ENCODE data around the gene PRKCH.
A peak's percentile ranks its signal among the peaks of the same experiment; 100 is the strongest.

Gene PRKCH

GRCh38 chr14:61430066-61430757 is 108.8 kb downstream of the PRKCH start:
- DNase-seq: no peak

- DNase-seq: no peak
These were observed 111.8 kb downstream of the PRKCH start for GRCh38 chr14:61433169-61433568.

DNA sequence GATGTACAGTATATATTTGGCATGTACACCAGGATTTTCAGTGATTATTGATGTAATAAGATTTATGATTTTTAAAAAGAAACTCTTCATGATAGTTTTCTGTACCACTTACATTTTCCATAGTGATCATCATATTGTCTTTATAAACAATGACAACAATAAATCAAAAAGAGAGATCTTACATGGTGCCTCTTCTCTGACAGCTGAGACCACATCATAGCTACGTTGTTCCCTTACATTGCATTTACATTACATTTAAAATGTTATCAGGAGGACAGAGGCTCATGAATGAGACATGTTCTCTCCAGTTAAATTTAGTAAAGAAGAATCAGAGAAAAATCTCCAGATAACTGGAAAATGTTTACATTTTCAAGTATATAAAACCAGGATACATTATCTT is 112.4 kb downstream of the PRKCH start:
- DNase-seq: no peak

DNA sequence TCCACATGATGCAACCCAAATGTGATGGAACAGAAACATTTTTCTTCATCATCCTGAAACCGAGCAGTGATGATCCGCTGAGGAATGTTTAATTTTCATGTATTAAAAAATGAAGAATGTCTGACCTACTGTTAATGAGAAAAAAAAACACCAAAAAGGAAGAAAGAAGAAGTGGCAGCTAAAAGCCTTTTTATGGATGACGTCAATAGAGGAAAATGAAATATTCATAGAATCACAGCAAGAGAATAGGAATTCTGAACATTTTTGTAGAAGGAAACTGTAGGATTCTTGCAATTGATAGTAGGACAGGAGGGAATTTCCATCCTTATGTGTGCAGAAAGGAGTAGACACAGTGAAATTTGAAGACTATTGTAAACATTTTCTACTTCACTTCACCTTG is 112.9 kb downstream of the PRKCH start:
- no peak for DNase-seq

DNA sequence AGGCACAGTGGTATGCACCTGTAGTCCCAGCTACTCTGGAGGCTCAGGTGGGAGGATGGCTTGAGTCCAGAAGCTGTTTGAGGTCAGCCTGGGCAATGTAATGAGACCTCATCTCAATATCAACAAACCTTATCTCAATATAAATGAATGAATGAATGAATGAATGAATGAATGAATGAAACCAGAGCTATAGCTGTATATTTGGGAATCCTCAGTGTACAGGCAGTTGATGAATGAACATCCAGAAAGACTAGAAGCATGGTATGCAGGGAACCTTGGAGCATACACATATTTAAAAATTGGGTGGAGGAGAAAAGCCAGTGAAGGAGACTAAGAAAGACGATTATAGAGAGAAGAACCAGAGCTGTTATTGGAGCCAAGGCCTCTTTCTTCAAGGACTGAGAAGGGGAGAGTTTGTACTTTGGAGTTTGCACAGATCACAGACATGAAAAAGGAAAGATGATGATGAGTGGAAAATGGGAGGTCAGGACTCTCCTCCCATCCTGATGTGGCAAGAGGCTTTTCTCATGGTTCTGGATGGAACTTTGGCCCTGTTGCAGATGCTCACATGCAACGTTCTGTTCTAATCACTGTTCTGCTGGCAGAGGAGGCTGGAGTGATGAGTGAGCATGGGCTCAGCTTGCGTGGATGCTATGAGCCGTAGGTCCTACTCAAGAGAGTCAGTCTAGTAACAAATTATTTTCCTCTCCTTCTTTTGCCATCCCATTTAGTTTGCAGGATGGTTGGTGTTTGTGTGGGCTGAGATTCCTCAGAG is 114.4 kb downstream of the PRKCH start:
- no peak for DNase-seq

GRCh38 chr14:61437381-61437780 is 116.0 kb downstream of the PRKCH start:
- DNase-seq: peak; percentile 13 to 37

DNA sequence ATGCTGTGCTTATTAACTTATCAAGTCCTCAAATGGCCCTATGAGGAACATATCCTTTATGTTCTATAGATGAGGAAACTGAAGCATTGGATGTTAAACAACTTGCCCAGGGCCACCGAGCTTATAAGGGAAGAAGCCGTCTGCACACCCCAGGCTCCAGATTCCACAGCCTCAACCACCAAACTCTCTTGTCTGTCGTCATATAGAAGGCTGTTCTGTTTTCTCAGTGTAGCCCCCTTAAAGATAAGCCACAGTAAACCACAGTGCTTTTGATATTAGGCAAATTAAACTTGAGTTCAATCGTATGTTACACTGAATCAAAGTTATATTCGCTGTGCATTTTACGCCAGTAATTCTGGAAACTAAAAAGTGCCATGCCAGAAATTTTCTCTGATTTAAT is 116.7 kb downstream of the PRKCH start:
- DNase-seq: peak; percentile 16 to 19

DNA sequence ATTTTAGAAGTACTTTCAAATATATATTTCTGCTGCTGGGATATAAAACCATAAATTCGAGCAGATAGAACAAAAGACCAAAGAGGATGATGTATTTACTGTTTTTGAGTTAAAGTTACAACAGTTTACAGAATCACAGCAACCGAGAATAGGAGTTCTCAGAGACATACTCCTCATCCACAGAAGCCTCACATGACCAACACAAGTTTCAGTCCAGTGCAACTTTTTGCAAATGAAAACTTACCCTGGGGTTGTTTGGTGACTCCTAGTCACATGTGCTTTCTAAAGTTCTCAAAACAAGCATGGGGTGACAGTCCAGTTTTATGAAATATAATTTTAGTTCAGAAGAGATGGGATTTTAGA is 117.1 kb downstream of the PRKCH start:
- peak; percentile 79 to 86 for DNase-seq

- peak; percentile 86 to 92 for DNase-seq
These were observed 117.7 kb downstream of the PRKCH start for GRCh38 chr14:61438860-61439765.

- no peak for DNase-seq
These were observed 118.5 kb downstream of the PRKCH start for GRCh38 chr14:61439779-61440418.

DNA sequence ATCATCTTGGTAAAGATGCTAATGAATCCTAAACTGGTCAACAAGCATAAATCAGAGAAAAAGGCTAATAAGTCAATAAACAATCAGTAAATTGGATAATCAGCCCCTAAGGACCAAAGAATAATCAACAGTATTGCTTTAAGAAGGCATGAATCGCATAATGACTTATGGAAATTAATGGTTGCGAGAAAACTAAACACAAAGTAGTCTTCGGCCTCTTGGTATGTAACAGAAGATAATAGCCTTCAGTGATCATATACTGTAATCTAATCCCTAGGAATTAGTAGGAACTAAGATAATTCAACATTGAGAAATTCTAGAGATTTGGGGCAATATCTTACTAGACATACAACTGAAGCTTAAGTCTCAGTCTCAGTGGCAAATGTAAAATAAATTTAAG is 122.1 kb downstream of the PRKCH start:
- DNase-seq: no peak

DNA sequence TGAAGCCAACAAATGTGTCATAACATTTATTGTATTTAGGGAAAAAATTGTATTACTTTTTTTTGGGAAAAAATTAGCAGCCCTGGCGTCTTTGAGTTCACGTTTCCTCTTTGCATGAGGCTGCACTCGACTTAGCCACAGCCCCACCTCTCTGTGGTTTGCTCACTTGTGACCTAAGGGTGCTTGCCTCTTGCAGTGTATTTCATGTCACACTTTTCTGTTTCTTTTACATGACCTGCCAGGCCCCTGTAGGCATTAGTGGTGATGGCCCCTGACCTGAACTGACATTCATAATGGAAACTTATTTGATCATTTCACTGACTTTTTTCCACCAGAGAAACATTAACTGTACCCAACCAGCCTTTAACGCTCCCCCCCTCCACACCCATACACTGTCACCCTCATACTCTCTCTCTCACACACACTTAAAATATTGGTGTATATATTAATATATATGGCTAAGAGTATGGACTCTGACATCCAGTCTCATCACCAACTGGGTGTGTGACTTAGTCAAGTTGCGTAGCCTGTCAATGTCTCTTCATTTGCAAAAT is 122.9 kb downstream of the PRKCH start:
- peak; percentile 63 to 71 for DNase-seq

DNA sequence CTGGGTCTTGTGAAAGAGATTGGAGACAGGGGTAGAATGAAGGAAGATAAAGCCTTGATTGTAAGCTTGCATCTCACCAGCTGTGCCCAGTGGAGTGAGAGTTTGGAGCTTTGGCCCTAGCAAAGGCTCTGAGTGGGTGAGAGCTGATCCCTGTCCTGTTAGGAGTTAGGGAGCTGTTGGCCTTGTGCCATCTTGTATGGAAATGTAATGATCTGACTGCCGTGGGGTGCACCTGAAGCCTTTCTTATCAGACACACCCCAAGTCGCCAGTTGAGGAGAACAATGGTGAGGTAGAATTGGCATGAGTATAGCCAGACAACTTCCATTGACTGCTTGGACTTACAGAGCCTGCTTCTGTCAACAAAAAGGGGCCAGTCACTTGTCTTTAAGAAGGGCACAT is 130.1 kb downstream of the PRKCH start:
- no peak for DNase-seq

DNA sequence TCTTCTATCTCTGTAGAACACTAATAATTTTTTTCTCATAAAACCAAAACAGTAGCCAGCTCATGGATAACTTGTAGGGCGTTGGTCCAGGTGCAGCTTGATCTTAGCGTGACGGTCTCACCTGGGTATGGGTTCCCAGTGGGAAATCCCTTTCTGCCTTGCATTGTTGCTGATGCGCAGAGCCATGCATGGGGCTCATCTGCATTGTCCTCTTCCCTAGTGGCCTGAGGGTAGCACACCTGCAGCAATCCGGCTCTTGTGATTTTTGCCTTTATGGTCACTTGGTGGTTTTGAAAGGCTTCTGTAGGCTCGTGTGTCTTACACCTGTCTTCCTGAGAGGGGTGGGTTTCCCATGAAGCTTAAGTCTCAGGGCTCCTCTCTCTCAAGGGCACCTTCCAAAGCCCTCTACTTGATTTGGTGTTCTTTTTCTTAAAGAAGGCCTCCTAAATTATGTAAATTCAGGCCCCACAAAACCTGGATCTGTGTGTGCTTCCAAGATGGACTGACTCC is 130.6 kb downstream of the PRKCH start:
- no peak for DNase-seq

GRCh38 chr14:61452452-61452851 is 131.1 kb downstream of the PRKCH start:
- no peak for DNase-seq

- no peak for DNase-seq
These were observed 131.9 kb downstream of the PRKCH start for GRCh38 chr14:61453103-61453767.

DNA sequence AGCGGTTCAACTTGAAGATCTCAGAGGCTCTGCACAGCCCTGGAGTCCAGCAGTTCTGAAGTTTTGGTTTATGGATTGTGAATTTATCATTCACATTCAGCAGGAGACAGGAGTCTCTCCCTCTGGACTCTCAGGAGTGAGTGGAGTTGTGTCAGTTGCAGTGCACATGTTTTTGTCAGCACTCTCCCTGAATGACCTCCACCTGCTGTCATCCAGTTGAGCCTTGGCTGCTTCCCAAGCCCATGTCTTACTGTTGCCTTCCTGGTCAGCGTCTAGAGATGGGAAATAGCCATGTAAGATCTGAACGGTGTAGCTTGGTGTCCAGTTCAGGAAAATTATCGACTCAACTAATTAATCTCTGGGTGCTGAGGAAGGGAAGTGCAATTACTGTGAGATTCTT is 133.2 kb downstream of the PRKCH start:
- DNase-seq: no peak

DNA sequence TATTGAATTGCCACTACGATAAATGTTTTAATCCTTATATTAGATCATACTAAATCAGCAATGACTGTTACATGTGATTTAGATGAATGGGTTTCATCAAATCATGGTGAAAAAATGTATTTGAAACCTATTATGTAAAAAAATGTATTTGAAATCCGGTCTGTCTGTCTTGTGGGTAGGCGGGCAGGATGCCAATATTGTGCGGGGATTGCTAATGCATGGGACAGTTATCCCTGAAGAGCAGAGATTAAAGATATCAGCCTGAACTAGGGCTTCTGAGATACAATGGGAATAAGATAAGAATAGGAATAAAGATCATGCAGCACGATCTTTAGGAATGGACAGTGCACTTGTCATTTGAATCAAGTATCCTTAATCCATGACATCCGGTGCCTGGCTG is 134.0 kb downstream of the PRKCH start:
- DNase-seq: no peak

DNA sequence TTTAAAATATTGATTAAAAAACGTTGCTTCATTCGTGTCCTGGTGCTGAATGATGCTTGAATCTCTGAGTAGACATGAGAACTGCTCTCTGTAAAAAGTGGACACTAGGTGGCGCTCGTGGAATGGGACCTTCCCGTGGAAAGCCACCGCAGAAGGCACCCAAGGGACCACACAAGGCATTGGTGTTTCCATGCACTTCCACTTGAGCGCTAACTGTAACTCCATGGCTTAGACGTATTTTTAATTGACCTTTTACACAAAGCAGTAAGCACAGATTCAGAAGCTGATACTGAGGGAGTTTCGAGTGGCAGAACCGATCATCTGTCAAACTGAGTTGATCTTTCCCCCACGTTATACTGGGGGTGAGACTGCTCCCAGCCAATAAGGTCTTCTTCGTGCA is 135.3 kb downstream of the PRKCH start:
- DNase-seq: peak; percentile 83 to 84

GRCh38 chr14:61458766-61459165 is 137.4 kb downstream of the PRKCH start:
- no peak for DNase-seq

DNA sequence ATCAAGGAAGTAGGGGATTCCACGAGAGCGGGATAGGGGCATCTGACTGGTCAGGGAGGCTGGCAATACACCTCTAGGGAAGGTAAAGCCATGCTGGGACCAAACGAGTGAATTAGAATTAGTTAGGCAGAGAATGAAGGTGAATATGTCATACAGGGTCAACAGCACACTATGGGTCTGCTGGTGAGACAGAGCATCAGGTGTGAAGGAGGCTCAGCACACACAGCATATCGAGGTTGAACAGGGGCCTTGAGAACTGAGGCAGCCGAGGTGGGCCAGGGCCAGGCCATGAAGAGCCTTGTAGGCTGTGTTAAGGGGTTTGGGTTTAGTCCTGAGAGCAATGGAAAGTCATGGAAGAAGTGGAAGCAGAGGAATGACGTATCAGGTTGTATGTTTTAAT is 137.8 kb downstream of the PRKCH start:
- no peak for DNase-seq

GRCh38 chr14:61460063-61460462 is 138.7 kb downstream of the PRKCH start:
- DNase-seq: no peak
